Activated CD4-positive, alpha-beta T cell treated with anti-CD3 and anti-CD28 coated beads, Interleukin-2, amount 50 U/mL, for 24 hours (primary cell): Measurements from ENCODE around the gene TRPC4AP.
"Not testable (repeated sequence)": the region's sequence is repeated elsewhere in the genome, so short reads cannot be mapped to it uniquely, and the experiment has no call there.

Experiments used
- DNase-seq, 2 donors: peaks; one replicate each; pipeline ENCODE4 v3.0.0-alpha.2; 2020; ENCODE audit warnings: low read depth in 1 of 2, low spot score in 1 of 2

The TRPC4AP gene

GRCh38 chr20:35060168-35060567, 32.4 kb downstream of the TRPC4AP start:
- no peak for DNase-seq

GRCh38 chr20:35059612-35060011, 33.0 kb downstream of the TRPC4AP start:
- DNase-seq, result no peak

- no peak for DNase-seq
Observed at GRCh38 chr20:35059110-35059509, 33.5 kb downstream of the TRPC4AP start.

- no peak for DNase-seq
Observed at GRCh38 chr20:35055445-35056276, 36.9 kb downstream of the TRPC4AP start.

GRCh38 chr20:35054814-35055213, 37.8 kb downstream of the TRPC4AP start:
- DNase-seq, result no peak

- DNase-seq, result not testable (repeated sequence)
Observed at GRCh38 chr20:35052616-35053015, 40.0 kb downstream of the TRPC4AP start.

- no peak for DNase-seq
Observed at GRCh38 chr20:35049776-35050352, 42.7 kb downstream of the TRPC4AP start.

GRCh38 chr20:35048739-35049138, 43.9 kb downstream of the TRPC4AP start:
- DNase-seq, result no peak

GRCh38 chr20:35042268-35042667, 50.3 kb downstream of the TRPC4AP start:
- DNase-seq, result no peak

GRCh38 chr20:35040646-35041045, 52.0 kb downstream of the TRPC4AP start:
- no peak for DNase-seq

- DNase-seq, result no peak
Observed at GRCh38 chr20:35039846-35040489, 52.6 kb downstream of the TRPC4AP start.

- no peak for DNase-seq
Observed at GRCh38 chr20:35039146-35039545, 53.5 kb downstream of the TRPC4AP start.

- DNase-seq, result no peak
Observed at GRCh38 chr20:35034145-35034544, 58.5 kb downstream of the TRPC4AP start.

- DNase-seq, result no peak
Observed at GRCh38 chr20:35030136-35030535, 62.5 kb downstream of the TRPC4AP start.

GRCh38 chr20:35027301-35027700, 65.3 kb downstream of the TRPC4AP start:
- DNase-seq, result no peak

GRCh38 chr20:35025116-35025515, 67.5 kb downstream of the TRPC4AP start:
- no peak for DNase-seq

- DNase-seq, result no peak
Observed at GRCh38 chr20:35023624-35024023, 69.0 kb downstream of the TRPC4AP start.

GRCh38 chr20:35021831-35022230, 70.8 kb downstream of the TRPC4AP start:
- DNase-seq, result no peak

GRCh38 chr20:35021063-35021462, 71.5 kb downstream of the TRPC4AP start:
- no peak for DNase-seq

GRCh38 chr20:35020108-35020928, 72.3 kb downstream of the TRPC4AP start:
- no peak for DNase-seq

- DNase-seq, result no peak
Observed at GRCh38 chr20:35018590-35019371, 73.8 kb downstream of the TRPC4AP start.
